ENCODE data around the gene SPOP.
A peak's percentile ranks its signal among the peaks of the same experiment; 100 is the strongest.

The SPOP gene

DNA sequence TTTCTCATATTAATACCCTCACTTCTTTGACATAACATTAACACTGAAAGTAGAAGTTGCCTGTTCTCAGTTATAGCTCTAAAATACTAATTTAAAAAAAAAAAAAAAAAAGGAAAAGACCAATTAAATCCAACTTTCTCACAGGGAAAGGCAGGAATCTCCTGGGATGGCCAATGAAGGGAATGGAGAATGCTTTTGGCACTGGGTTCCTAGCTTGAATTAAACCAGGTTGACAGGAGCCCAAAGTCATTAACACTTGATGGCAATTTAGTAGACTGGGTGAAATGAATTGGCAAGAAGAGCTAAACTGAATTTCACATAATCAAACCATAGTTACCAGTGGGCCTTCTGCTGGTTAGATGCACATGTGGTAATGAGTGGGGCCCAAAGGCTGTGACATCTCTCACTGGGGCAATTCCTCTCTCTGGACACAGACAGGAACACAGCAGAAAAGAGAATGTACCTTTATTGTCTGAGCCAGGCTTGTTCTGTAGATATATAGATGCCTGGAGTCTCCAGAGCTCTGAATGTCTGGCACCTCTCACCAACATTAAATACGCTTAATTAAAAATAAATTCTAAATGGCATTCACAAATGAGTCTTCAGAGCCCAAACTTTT, 64.6 kb downstream of the SPOP start:
- DNase-seq (ENCODE audit: low spot score) = no peak

DNA sequence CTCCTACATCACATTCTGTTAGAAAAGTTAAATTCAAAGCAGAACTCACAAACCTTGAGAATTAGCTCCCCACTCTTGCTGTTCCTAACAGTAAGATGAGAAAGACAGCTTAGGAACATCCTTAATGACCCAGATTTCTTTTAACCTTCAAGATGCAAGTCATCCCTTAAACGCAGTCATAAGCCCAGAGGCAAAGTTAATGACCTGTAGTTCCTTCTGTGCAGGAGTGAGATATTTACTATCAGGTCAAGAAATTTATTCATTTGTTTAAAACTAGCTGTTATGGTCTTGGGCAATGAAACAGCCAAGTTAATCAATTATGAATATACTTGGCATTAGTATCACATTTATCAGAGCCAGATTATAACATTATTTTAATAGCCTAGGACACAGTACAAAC, 65.2 kb downstream of the SPOP start:
- DNase-seq (ENCODE audit: low spot score) = no peak

DNA sequence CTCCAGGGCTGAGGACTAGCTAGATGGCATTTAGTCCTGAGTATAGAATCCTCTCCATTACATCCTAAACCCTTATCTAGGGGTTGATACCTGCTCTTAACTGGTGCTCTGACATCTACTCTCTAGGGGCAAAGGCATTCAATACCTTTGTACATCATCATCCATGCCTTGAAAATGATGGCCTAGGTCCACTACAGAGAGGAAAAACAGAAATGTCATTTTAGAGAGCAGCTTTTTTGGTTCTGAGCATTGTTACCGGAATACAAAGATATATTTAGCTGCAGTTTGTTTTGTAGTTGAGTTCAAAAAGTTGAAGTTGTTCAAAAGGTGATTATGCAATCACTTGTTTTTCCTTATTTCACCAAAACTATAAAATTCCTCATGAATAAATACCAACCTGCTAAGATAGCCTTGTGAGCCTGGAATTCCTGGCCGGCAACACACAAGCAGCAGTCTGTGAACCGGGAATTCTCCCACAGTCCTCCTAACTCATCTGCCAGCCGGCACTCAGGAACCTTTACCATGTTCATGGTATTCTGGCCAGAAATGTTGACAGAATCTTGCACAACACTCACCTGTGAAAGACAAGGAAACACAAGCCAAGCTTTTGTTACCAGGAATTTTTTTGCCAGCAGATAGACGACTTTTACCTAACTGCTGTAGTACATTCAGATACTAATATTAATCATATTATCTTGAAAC, 66.9 kb downstream of the SPOP start:
- no peak for DNase-seq (ENCODE audit: low spot score)

DNA sequence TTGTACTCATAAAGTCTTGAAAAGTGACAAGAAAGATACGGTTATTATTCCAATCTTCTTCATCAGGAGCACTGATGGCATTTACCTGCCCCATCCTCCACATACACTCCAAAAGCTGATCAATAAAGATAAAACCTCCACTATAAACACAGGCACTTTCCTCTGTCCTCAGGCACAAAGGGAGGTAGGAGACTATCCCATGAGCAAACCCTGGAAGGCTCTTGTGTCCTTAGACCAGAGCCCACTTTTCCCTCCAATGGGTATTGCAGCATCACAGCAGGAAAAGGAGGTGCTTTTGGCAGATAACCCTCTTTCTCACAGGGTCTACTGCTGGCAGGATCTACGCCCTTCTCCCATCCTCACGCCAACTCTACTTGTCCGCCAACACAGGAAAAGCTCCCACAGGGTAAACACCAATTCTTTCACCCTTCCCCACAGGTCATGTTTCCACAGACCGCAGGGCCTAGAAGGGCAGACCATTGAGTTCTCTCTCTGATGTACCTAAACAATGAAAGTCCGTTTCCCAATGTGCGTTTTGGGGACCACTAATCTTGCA, 73.5 kb downstream of the SPOP start:
- no peak for DNase-seq (ENCODE audit: low spot score)

DNA sequence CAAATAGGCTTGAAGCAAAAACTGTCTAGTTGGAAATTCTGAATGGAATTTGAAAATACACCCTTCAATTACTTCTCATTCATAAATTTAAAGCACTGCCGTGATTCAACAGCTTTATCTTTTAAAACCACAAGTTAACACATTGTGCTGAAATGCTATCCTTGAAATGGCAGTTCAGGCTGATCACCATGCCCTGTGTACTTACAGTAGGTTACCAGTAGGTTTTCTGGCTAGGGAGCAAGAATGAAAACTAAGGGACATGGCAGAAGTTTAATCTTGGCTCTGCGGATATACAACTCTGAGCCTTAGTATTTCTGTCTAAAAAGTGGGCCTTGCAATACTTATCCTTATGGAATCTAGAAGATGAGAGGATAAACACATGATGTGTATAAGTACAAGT, 74.2 kb downstream of the SPOP start:
- DNase-seq (ENCODE audit: low spot score) = peak; percentile 24

DNA sequence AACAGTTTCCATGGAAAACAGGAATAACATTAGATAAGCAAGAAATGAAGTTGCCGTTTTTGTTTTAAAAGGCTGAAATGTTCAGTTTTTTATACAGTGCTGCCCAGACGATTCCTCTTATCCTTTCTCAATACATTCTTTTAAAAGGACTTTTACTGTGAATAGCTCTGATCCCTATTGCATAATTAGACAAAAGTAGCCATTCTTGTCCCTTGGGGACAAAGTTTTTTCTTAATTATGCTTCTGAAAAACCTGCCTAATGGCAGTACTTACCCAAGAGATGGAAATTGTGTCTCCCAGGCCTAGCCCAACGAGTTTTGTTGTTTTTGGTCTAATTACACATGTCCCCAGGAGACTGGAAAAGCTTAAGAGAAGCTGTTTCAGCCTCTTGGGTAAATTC, 74.7 kb downstream of the SPOP start:
- DNase-seq (ENCODE audit: low spot score) = peak; percentile 6

DNA sequence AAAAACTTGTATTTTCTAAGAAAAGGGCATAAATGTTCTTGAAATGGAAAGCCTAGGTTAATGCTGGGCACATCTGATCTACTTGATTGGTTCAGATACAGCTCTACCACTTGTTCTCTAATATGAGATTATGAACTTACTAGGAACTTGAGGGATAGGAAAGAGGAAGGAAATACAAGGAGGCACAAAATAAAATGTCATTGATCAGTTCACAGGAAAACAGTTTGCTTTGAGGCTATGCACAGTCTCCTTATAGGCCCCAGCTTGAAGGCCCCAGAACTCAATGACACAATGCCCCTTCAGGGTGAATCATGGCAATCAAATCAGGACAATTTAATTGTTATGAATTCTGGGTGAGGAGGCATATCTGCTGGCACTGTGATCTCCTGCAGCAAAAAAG, 75.1 kb downstream of the SPOP start:
- DNase-seq (ENCODE audit: low spot score) = no peak

DNA sequence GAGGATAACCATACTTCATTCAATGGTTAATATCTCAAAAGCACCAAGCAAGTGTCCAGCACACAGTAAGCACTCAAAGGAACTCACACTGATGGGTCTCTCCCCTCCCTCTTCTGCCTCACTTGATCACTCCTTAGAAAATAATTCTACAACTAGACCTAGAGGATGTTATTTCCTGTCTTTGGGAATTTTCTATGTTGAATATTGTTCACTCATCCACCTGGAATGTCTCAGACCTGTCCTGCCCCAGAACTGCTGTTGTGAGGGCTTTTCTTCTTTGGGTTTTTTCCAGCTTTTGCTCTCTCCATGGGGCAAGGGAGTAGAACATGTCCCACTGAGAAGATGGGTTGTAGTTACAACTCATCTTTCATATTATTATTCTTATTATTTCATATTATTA, 76.9 kb downstream of the SPOP start:
- DNase-seq (ENCODE audit: low spot score) = no peak

DNA sequence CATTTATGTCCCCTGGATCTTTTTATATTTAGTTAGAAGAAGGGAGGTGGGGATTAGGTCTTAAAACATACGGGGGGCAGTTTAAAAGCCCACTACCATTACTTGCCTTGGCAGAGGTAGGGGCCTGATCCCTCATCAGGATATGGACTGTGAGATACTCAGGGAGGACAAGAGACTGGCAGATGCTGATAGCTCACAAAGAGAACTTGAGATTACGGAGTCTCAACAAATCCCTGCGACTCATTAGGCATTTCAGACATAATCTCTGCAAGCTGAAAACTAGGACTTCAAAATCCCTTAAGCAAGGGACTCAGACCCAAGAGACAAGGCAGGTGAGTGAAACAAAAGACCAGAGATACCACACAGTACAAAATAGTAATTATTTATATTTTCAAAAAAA, 79.0 kb downstream of the SPOP start:
- no peak for DNase-seq (ENCODE audit: low spot score)

DNA sequence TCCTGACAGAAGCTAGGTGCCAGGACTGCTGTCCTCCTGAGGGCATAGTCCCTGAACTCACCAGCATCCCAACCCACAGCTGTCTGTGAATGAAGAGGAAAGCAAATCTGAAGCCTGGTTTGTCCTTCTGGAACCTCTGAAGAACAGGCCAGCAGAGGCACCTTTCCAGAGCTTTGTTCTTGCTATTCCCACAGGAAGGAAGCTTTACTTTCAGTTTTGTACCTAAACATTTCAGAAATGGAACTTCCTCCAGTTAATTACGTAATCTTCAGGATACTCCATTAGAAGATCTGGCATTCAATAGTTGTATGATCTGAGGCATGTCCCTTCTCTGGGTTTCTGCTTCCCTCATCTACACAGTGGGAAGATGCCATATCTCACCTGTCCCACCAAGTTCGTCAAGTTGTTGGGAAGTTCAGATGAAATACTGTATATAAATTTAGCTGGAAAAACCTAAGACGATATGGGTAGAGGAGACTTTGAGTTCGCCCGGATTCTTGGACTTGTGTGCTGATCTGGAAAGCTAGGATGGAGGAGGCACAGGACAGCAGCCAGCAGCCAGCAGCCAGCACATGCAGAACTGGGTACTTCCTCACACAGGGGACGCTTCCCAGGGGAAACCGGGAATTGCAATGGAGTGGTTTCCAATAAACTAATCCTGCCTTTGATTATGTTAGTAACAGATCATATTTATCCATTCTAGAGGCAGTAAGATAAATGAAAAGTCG, 79.8 kb downstream of the SPOP start:
- DNase-seq (ENCODE audit: low spot score) = no peak

DNA sequence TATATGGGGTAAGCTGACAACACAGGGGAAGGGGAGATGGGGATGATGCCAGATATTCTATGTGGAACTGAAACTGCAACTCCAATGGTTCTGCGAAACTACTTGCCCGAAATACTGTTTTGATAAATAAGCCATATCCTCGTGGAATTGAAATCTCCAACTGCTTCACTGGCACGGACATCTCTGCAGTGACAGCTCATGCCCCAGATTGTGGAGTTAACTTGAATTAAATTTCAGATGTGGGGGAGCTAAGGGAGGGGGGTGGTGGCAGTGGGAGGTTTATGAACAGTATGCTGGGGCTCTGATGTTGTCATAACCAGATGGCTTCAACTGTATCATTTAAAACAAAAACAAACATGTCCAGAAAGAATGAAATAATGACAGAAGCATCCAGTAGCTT, 80.5 kb downstream of the SPOP start:
- no peak for DNase-seq (ENCODE audit: low spot score)

DNA sequence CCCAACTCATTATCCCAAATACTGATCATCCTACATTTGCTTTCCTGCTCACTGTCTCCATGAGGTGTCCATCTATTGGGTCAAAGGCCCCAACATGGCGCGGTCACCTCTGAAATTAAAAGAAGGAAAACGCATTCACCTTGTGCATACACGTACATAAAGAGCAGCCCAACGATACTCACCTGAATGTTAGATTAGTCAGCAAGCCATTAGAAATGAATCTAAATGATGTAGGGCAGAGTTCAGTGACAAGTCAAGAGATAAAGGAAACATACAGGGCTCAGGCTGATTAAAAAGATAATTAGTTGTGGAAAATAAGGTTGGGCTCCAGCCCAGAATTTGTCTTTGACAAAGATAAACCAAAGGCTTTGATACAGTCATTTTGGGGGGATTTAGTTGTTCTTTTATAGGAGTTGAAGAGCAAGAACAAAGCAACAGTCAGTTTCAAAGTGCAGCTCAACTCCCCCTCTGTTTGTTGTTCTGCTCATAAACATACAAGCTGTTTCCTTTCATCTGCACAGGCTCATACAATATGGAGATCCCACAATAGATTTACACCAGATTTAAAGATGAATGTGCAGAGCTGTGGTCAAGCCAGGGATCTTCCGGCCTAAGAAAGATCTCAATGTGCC, 81.2 kb downstream of the SPOP start:
- no peak for DNase-seq (ENCODE audit: low spot score)

DNA sequence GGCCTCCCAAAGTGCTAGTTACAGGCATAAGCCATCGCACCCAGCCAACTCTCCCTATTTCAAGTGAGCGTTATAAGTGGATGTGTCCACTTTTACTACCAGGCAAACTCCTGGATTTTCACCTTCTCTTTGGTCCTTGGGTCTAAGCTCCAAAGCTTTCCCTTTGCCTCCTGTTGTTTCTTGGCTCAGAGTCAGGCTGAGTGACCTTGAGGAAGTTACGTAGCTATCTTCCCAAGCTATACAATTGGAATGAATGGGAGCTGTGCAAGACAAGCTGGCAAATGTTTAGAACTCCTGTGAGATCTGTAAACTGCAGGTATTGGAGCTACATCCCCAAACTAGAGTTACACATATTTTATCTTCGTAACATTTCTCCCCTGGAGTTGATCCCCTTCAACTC, 81.9 kb downstream of the SPOP start:
- DNase-seq (ENCODE audit: low spot score) = no peak

DNA sequence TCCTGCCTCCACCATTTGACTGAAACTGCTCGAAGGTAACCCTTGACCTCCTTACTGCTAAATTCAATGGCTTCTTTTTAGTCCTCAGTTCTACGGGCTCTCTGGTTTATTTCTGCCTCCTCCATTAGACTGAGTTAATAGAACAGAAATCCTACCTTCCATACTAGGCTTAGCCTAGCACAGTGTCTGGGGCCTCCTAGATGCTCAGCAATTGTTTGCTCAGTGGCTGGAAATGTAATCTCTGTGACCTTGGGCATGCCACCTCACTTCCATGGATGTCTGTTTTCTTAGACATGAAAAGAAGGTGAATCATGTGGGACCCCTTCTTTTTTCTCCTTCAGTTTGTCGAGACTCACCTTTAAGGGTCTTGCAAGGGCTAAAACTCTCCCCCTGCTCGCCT, 82.6 kb downstream of the SPOP start:
- no peak for DNase-seq (ENCODE audit: low spot score)

DNA sequence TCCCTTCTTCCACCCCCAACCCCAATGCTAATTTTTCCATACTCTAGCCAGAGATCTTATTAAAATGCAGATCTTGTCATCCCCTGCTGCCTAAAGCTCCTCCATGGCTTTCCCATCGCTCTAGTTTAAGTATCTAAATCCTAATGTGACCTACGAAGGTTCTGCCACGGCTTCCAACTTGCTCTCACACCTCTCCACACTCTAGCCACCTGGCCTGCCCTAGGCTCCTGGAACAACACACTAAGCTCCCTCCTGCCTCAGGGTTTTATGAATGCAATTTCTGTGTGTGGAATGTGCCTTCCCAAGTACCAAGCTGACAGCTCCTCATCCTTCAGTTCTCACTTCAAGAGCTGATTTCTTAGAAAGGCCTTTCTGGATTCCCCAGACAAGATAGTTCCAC, 85.6 kb downstream of the SPOP start:
- DNase-seq (ENCODE audit: low spot score) = no peak

DNA sequence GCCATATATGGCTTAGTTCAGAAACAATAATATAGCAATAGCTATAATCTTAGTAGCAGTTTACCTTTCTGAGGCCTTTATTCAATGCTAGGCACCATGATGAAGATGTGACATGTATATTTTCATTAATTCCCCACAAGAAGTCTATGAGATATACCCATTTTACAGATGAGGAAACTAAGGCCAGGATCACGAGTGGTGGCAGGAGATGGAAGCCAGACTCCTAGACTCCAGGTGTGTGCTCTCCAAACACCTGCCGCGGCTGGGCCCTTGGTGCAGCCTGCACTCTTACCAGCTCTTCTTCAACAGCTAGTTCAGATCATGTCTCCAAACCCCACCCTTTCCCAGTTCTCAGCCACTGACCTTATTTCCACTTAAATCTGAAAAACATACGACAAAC, 87.0 kb downstream of the SPOP start:
- no peak for DNase-seq (ENCODE audit: low spot score)

DNA sequence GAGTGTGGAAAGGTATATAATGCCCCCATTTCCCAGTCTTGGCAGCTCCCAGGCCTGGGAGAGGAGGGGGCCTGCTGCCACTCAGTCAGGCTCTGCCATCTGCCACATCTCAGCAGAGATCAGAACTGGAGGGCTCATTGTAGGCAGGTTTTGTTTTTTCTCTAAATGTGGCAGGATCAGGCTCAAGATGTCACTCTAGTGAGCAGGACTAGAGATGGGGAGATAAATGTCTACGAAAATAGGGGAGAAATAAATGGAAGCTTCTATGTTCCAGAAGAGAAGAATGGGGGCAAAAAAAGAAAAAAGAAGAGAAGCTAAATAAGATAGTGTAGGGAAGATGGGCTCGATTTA, 88.3 kb downstream of the SPOP start:
- DNase-seq (ENCODE audit: low spot score) = no peak

DNA sequence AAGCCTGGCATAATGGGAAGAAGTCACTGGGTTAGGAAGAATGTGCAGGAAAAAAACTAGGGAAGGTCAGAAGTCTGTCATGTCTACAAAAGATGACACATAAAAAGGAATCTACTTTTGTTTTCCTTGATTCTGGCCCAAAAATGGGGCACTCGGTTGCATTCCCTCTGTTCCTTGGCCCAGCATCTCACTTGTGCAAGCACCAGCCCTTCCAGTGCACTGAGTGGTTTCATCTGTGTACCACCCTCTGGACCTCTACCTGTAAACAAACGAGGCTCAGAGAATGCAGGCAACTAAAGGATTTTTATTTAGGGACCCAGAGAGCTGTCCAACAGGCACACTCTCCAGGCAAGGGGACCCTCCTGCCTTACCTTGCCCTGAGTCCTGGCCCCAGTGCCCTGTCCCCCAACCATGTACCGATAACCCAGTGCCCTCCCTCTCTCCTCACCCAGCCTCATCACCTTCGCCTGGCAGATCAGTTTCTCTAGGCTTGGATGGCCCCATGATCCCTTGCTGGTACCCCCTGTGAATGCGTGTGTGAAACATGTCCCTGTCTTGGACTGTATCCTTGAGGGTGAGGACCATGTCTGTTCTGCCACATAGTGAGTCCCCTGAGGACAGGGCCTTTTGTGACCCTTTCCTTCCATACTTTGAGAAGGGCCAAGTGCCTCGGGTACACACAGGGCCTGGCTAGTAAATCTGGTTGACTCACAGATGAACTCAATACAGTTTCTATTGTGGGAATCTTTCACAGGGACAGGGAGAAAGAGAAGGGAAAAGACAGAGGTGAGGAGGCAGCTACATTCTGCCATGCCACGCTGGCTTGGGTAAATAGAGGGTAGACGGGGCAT, 88.9 kb downstream of the SPOP start:
- DNase-seq (ENCODE audit: low spot score) = peak; percentile 85

DNA sequence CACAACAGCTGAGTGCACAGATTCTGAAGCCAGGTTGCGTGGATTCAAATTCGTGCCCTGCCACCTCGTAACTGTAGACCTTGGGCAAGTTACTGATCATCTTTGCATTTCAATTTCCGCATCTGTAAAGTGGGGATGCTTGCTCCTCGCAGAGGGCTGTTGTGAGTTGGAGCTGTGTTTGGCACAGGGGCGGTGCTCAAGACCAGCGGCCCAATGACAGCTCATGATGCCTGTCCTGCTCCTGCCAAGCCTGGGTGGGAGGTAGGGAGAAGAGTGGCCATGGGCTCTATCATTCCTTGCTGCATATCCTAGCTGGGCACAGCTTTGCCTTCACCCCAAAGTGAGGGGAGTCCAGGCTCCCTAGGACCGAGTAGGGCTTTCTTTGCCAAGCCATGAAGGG, 89.6 kb downstream of the SPOP start:
- no peak for DNase-seq (ENCODE audit: low spot score)

DNA sequence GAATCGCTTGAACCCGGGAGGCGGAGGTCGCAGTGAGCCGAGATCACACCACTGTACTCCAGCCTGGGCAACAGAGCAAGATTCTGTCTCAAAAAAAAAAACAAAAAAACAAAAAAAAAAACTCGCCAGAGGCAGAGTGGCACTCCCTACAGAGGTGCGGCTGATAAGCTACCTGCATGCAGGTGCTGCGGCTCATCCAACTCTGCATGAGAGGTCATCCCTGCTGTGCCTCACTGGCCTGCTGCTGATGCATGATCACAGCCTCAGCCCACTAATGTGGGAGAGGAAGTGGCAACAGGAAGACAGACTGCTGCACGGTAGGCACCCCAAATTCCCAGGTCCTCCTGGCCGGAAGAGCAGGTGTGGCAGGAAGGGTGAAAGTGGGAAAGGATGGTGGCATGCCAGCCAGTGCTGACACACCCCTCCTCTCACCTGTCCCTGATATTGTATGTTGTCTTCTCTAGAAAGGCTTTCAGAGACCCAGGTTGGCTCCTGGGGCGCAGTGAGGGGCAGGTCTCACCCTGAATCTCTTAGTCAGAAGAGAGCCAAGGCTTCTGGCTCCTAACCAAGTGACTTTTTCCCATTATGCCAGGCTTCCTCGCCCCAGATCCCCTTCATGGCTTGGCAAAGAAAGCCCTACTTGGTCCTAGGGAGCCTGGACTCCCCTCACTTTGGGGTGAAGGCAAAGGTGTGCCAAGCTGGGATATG, 90.4 kb downstream of the SPOP start:
- DNase-seq (ENCODE audit: low spot score) = no peak

DNA sequence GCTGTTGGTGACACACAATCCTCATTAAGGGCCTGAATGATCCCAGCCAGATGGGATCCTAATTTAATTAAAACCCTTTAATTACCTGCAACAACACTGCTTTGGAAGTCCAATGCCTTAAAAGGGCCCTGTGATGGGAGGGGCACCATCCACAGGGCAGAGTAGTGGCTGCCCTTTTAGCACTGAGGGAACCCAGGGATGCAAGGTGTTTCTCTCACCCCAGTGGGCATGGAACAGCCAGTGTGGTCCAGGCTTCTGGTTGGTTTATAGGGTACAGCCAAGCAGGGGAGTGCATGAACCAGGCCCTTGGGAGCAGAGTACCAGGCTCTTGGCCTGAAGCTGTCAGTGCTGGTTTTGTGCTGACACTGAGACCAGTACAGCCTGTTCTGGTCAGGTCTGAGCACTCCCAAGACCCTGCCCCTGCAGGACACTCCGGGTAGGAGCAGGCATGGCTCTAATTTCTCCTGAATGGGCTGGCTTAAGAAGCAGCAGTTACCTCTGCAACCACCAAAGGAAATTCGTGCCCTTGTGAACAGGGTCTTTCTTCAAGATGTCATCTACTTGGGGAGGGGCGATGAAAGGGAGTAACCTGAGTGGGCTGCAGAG, 92.4 kb downstream of the SPOP start:
- DNase-seq (ENCODE audit: low spot score) = no peak

Data from AG08395 (cell line).